HCT116 (cell line): ENCODE data around the gene KRTAP5-5.
"Not testable (repeated sequence)": the region's sequence is repeated elsewhere in the genome, so short reads cannot be mapped to it uniquely, and the experiment has no call there.

Experiments
- ATF3 ChIP-seq: IDR thresholded peaks from 2 replicates; pipeline ENCODE4 v1.6.1; 2012
- CTCF ChIP-seq, 3 experiments: fragments of 200-600 bp in 1 of 3; sonication (generic) in 1 of 3; IDR thresholded peaks in 2 of 3; conservative IDR thresholded peaks in 1 of 3; 2 replicates each; pipeline ENCODE4 v1.5.1; 2012 to 2017; ENCODE audit warnings: low read depth in 2 of 3, low read length in 2 of 3, antibody characterized with exemption in 1 of 3, borderline replicate concordance in 1 of 3, control low read depth in 1 of 3, mild to moderate bottlenecking in 1 of 3, mixed read lengths in 1 of 3, mixed run types in 1 of 3, moderate library complexity in 1 of 3; ENCODE audit not compliant: insufficient read depth in 1 of 3
- EGR1 ChIP-seq: IDR thresholded peaks from 2 replicates; pipeline ENCODE4 v1.6.1; 2012; ENCODE audit warnings: low read depth
- EZH2 ChIP-seq: fragments of 200-600 bp; sonication (generic); IDR thresholded peaks from 2 replicates; pipeline ENCODE4 v1.6.1; 2017; ENCODE audit warnings: antibody characterized with exemption, mixed run types
- EZH2phosphoT487 ChIP-seq: fragments of 200-600 bp; IDR thresholded peaks from 2 replicates; pipeline ENCODE4 v1.6.1; 2018; ENCODE audit warnings: antibody characterized with exemption, borderline replicate concordance
- JUND ChIP-seq: IDR thresholded peaks from 2 replicates; pipeline ENCODE4 v1.6.1; 2012
- POLR2A ChIP-seq: IDR thresholded peaks from 2 replicates; pipeline ENCODE4 v1.7.0; 2011; ENCODE audit warnings: borderline replicate concordance; ENCODE audit not compliant: insufficient read depth, insufficient read length; ENCODE audit errors: extremely low read depth
- POLR2AphosphoS5 ChIP-seq: IDR thresholded peaks from 2 replicates; pipeline ENCODE4 v1.6.1; 2011; ENCODE audit warnings: mild to moderate bottlenecking, low read depth, low read length, moderate library complexity
- RAD21 ChIP-seq: IDR thresholded peaks from 2 replicates; pipeline ENCODE4 v1.6.1; 2012; ENCODE audit warnings: low read depth, mild to moderate bottlenecking

GRCh38 chr11:1596576-1597121 is 32.9 kb upstream of the KRTAP5-5 start:
- not testable (repeated sequence) for TF ChIP-seq CTCF (IDR thresholded peaks at IDR 0.05 in 2 of 3, conservative IDR thresholded peaks at IDR 0.05 in 1 of 3; ENCODE audit: borderline replicate concordance in 1 of 3, insufficient read depth in 1 of 3, low read depth in 2 of 3, low read length in 2 of 3); POLR2AphosphoS5; ATF3; JUND; EZH2; EGR1; POLR2A; EZH2phosphoT487; RAD21
